Measurements from ENCODE around the gene AK1.

AK1 gene

DNA sequence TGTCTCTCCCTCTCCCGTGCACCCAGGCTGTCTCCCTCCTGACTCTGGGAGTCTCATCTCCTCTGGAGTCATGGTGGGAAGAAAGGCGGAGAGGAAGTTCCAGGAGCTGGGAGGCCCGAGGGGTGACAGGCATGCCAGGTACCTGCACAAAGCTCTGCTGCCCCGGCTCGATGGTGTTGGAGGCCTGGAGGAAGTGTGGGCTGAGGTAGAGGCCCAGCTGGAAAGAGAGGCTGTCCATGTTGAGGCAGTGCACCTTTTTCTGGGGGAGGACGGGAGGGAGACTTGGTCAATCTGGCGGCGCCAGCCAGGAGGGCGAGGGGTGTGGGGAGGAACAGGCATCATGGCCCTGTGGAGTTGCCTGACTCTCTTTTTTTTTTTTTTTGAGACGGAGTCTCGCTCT is 58.9 kb downstream of the AK1 start:
- no peak for DNase-seq (ENCODE audit: low read depth in 2 of 2)

DNA sequence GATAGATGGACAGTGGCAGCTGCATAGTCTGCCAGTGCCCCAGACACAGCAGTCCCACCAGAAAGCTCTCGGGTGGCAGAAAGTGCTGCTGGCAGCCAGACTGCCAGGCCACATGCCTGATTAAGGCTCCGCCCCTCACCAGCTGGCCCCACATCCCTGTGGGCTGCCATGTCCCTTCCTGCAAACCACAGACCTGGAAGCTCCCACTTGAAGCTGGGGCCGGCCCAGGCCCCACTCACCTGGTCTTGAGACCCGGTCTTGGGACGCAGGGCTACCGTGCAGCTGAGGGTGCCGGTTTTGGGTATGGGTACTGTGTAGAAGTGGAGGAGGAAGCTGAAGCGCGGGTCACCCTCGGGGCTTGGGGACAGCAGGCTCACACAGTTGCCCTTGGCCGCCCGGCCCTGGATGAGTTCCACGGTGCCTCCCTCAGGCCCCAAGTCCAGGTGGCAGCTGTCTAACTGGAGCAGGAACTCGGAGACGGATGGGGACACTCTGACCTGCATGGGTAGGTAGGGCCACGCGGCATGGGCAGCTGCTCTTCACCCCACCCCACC is 59.5 kb downstream of the AK1 start:
- DNase-seq (ENCODE audit: low read depth in 2 of 2), result no peak

DNA sequence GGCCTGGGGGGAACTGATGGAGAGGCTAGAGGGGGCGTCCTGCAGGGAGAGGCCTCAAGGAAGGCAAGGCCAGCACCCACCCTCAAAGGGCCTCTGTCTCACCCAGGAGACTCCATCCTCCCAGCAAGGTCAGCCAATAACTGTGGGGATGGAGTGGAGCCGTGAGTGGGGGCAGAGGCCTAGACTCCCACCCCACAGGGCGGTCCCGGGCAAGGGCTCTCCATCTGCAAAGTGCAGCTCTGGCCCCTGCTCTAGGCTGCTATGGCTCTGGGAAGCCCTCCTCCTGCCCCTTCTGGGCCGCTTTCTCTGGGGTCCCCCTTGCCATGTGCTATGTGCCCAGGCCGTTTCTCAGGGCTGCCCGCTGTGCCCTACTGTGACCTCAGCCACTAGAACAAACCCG is 60.7 kb downstream of the AK1 start:
- DNase-seq (ENCODE audit: low read depth in 2 of 2), result no peak

Data from stimulated activated CD8-positive, alpha-beta memory T cell treated with anti-CD3 and anti-CD28 coated beads, Interleukin-2, amount 100 ng/mL, for 48 hours (primary cell).